Chondrocyte (in vitro differentiated cells): ENCODE results near the gene CPNE2. TPM values are rescaled to one million over a fixed set of nuclear protein-coding genes. Genes with fewer than 3 reads are reported as not detected.
A peak's percentile ranks its signal among the peaks of the same experiment; 100 is the strongest.
"Not testable (repeated sequence)": the region's sequence is repeated elsewhere in the genome, so short reads cannot be mapped to it uniquely, and the experiment has no call there.

ENCODE experiments used
- DNase-seq: peaks from one replicate; pipeline ENCODE4 v3.0.0; 2021; ENCODE audit warnings: mixed read lengths, low spot score
- H3K27ac Mint-ChIP-seq: one replicate; pipeline ENCODE4 v1.8.0; 2021; ENCODE audit warnings: mild to moderate bottlenecking, moderate library complexity, mixed read lengths; ENCODE audit not compliant: unreplicated experiment
- H3K27me3 Mint-ChIP-seq: 2 replicates; pipeline ENCODE4 v1.8.0; 2021; ENCODE audit warnings: low read depth, mixed read lengths
- H3K36me3 Mint-ChIP-seq: 2 replicates; pipeline ENCODE4 v1.8.0; 2021; ENCODE audit warnings: low read depth, mixed read lengths
- H3K4me1 Mint-ChIP-seq: 2 replicates; pipeline ENCODE4 v1.8.0; 2021; ENCODE audit warnings: low read depth, mild to moderate bottlenecking, mixed read lengths
- H3K4me3 Mint-ChIP-seq: one replicate; pipeline ENCODE4 v1.8.0; 2021; ENCODE audit warnings: mild to moderate bottlenecking, moderate library complexity, mixed read lengths; ENCODE audit not compliant: unreplicated experiment
- H3K9me3 Mint-ChIP-seq: 2 replicates; pipeline ENCODE4 v1.8.0; 2021; ENCODE audit warnings: low read depth, mixed read lengths
- CTCF ChIP-seq: fragments of 200-600 bp; sonication (generic); IDR thresholded peaks from 2 replicates; pipeline ENCODE4 v1.5.0; 2021; ENCODE audit warnings: antibody characterized with exemption, mild to moderate bottlenecking, moderate library complexity
- total RNA-seq: library from RNA; stranded (reverse); gene quantifications from 3 replicates; pipeline ENCODE4 v1.2.1, GENCODE V29; 2021

The CPNE2 gene
- total RNA-seq, 1 donor from 2014 or later = 21.8 TPM

GRCh38 chr16:57186872-57187854 is 94.8 kb downstream of the CPNE2 start:
- Mint-ChIP-seq H3K36me3 (no peaks in the 10 kb centered on the region), H3K4me1 (peaks cover 63% of the 10 kb centered on the region), H3K27ac (peak overlapping the region; percentile 98), H3K4me3 (peak overlapping the region; percentile 98), H3K9me3 (no peaks in the 10 kb centered on the region), H3K27me3 (no peaks in the 10 kb centered on the region)
- no peak for DNase-seq
- peak; percentile 15 for TF ChIP-seq CTCF

- not testable (repeated sequence) for H3K36me3 Mint-ChIP-seq, H3K9me3 Mint-ChIP-seq, DNase-seq, H3K27me3 Mint-ChIP-seq
- Mint-ChIP-seq H3K27ac (peak overlapping the region; percentile 98), H3K4me3 (peak overlapping the region; percentile 98), H3K4me1 (peaks cover 69% of the 10 kb centered on the region)
Observed at GRCh38 chr16:57187902-57188710, 95.7 kb downstream of the CPNE2 start.

GRCh38 chr16:57188711-57189002 is 96.3 kb downstream of the CPNE2 start:
- Mint-ChIP-seq H3K4me3 (peak overlapping the region; percentile 7), H3K9me3 (no peaks in the 10 kb centered on the region), H3K4me1 (peaks cover 74% of the 10 kb centered on the region), H3K27me3 (no peaks in the 10 kb centered on the region), H3K27ac (no peak overlapping the region), H3K36me3 (no peaks in the 10 kb centered on the region)
- no peak for TF ChIP-seq CTCF
- DNase-seq = no peak

GRCh38 chr16:57189527-57189926 is 97.1 kb downstream of the CPNE2 start:
- H3K27me3 Mint-ChIP-seq, H3K9me3 Mint-ChIP-seq, H3K4me3 Mint-ChIP-seq, DNase-seq, H3K36me3 Mint-ChIP-seq: not testable (repeated sequence)
- H3K27ac Mint-ChIP-seq = peak overlapping the region; percentile 27
- H3K4me1 Mint-ChIP-seq = peaks cover 74% of the 10 kb centered on the region

- no peak for TF ChIP-seq CTCF
- Mint-ChIP-seq H3K9me3 (no peaks in the 10 kb centered on the region), H3K4me1 (peaks cover 74% of the 10 kb centered on the region), H3K36me3 (no peaks in the 10 kb centered on the region), H3K4me3 (no peak overlapping the region), H3K27me3 (no peaks in the 10 kb centered on the region), H3K27ac (peak overlapping the region; percentile 83)
- DNase-seq = no peak
Observed at GRCh38 chr16:57190136-57190535, 97.8 kb downstream of the CPNE2 start.

GRCh38 chr16:57191056-57191571 is 98.7 kb downstream of the CPNE2 start:
- Mint-ChIP-seq H3K4me3 (peak overlapping the region; percentile 0), H3K9me3 (no peaks in the 10 kb centered on the region)

More at GRCh38 chr16:57191056-57191571, 98.7 kb downstream of the CPNE2 start:
- peak overlapping the region; percentile 83 for H3K27ac Mint-ChIP-seq
- H3K4me1 Mint-ChIP-seq = peaks cover 76% of the 10 kb centered on the region
- TF ChIP-seq CTCF = no peak
- no peak for DNase-seq
- H3K36me3 Mint-ChIP-seq = no peaks in the 10 kb centered on the region
- no peaks in the 10 kb centered on the region for H3K27me3 Mint-ChIP-seq
